Ovary (tissue), 9 donors: Measurements from ENCODE around the gene BHMT2. TPM values are rescaled to one million over a fixed set of nuclear protein-coding genes. Genes with fewer than 3 reads are reported as not detected.

Experiments
- DNase-seq, 5 donors: peaks; one replicate each; pipeline ENCODE4 v3.0.0-alpha.2; 2019 to 2020
- H3K27ac ChIP-seq, 2 donors: fragments of 200-600 bp; one replicate each; pipeline versions ENCODE4 v1.5.1 to v1.8.0; 2019 to 2022
- H3K27me3 ChIP-seq: fragments of 200-600 bp; one replicate; pipeline ENCODE4 v1.8.0; 2022
- H3K36me3 ChIP-seq: fragments of 200-600 bp; sonication (generic); one replicate; pipeline ENCODE4 v1.5.1; 2019
- H3K4me1 ChIP-seq: one replicate; pipeline ENCODE4 v1.8.1; 2013; ENCODE audit warnings: mild to moderate bottlenecking, moderate library complexity; ENCODE audit not compliant: insufficient read depth
- H3K4me3 ChIP-seq: fragments of 200-600 bp; sonication (generic); one replicate; pipeline ENCODE4 v1.5.1; 2017
- H3K9me3 ChIP-seq, 2 donors: fragments of 200-600 bp in 1 of 2; sonication (generic) in 1 of 2; one replicate each; pipeline versions ENCODE4 v1.5.1 to v1.8.1; 2013 to 2019; ENCODE audit warnings: mild to moderate bottlenecking in 1 of 2, moderate library complexity in 1 of 2
- EP300 ChIP-seq: sonication (generic); formaldehyde crosslinking; IDR thresholded peaks from one replicate; pipeline ENCODE4 v1.6.1; 2017; ENCODE audit warnings: antibody characterized with exemption
- POLR2A ChIP-seq: fragments of 450-650 bp; IDR thresholded peaks from one replicate; pipeline ENCODE4 v1.6.1; 2017; ENCODE audit warnings: antibody characterized with exemption, mild to moderate bottlenecking, moderate library complexity
- WGBS, 3 donors: extraction: QIAGEN DNeasy Blood & Tissue Kit in 1 of 3; methylation state at CpG; one replicate each; pipeline versions ENCODE4 v1.1.5 to v1.1.7; 2013 to 2017; 5-methylcytosine and 5-hydroxymethylcytosine counted together
- intact Hi-C, 4 donors: fragments of 100-400 bp; cut with DNase I; formaldehyde crosslinking; loops; one replicate each; pipeline versions ENCODE4 v1.11.0 to v1.15.1; 2022 to 2023
- polyA plus RNA-seq, 2 donors: library from polyadenylated mRNA; stranded (reverse); fragments of 200-250 nt in 1 of 2; fragments of 350-450 nt in 1 of 2; fragmentation: Illumina TruSeq in 1 of 2; extraction: RNeasy Lipid Tissue Mini Kit (QIAGEN cat#74804) in 1 of 2; gene quantifications; one replicate each; pipeline ENCODE4 v1.2.3, GENCODE V29; 2013 to 2014
- total RNA-seq, 7 donors: library from RNA; depleted of rRNA in 2 of 7; stranded (reverse); fragments of >200 nt in 2 of 7; fragmentation: NEBNext Ultra II Directional in 3 of 7; extraction: Animal tissue kit (Norgen Biotek cat#: 25700) in 3 of 7; gene quantifications; one replicate each; pipeline versions ENCODE4 v1.1.0 to v1.2.4, GENCODE V29; 2016 to 2023
- TF ChIP-seq, protein P1 (sequence below), 3 donors: fragments of 450-650 bp in 2 of 3; fragments of 200-600 bp in 1 of 3; IDR thresholded peaks; one replicate each; pipeline versions ENCODE4 v1.5.1 to v1.8.0; 2016 to 2022; ENCODE audit warnings: antibody characterized with exemption in 3 of 3, mild to moderate bottlenecking in 1 of 3
- donor health status: DM: no; HTN: no; CAD: no; lungs with moderate emphysema.
- donor health status: DM: no; HTN: no; CAD: no.
- donor health status: Bipolar disorder and iron deficiency.
- donor health status: DM: yes; HTN: yes; CAD: no.
- donor health status: DM: no; HTN: no; CAD: no.
- donor health status: DM: yes; HTN: yes; CAD: no.

BHMT2 gene
- total and polyA plus RNA-seq, 9 donors, result 3.7 to 18.4 (median 7.9) TPM

DNA sequence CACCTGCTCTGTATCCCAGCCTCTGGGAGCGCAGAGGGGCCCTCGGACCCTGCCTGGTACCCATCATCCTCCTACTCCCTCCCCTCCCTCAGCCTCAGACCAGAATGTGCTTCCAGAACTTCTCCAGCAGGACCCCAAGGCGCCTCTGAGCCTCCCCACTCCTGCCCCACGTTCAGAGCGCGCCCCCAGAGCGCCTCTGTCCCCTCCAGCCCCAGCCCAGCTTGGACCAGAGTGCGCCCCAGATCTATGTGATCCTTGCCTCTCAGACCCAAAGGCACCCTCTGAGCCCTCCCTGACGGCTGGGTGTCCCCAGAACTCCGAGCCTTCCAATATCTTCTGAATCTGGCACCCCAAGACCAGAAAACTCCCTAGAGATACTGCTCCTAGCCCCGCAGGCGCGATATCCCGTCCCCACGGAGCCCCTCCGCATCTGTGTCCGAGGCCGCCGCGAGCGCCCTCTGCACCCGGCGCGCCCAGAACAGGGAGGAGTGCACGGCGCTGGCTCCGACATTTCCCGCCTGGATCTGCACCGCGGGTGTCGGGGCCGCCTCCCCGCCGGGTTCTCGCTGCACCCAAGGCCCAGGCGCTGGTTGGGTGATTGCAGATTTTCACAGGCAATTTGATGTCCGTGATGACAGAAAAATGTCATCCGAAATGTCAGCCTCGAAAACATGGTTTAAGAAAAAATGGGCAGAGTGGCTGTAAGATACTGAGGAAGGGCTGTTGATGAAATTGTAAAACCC is 42.6 kb downstream of the BHMT2 start:
- no peaks in the 10 kb centered on the region for H3K4me1 ChIP-seq
- intact Hi-C loops, result no loop called here
- H3K27me3 ChIP-seq, result no peaks in the 10 kb centered on the region
- H3K4me3 ChIP-seq, result no peak overlapping the region
- no peaks in the 10 kb centered on the region for H3K9me3 ChIP-seq
- TF ChIP-seq POLR2A, result no peak
- TF ChIP-seq, protein P1, sequence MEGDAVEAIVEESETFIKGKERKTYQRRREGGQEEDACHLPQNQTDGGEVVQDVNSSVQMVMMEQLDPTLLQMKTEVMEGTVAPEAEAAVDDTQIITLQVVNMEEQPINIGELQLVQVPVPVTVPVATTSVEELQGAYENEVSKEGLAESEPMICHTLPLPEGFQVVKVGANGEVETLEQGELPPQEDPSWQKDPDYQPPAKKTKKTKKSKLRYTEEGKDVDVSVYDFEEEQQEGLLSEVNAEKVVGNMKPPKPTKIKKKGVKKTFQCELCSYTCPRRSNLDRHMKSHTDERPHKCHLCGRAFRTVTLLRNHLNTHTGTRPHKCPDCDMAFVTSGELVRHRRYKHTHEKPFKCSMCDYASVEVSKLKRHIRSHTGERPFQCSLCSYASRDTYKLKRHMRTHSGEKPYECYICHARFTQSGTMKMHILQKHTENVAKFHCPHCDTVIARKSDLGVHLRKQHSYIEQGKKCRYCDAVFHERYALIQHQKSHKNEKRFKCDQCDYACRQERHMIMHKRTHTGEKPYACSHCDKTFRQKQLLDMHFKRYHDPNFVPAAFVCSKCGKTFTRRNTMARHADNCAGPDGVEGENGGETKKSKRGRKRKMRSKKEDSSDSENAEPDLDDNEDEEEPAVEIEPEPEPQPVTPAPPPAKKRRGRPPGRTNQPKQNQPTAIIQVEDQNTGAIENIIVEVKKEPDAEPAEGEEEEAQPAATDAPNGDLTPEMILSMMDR (IDR thresholded peaks at IDR 0.05), result no peak
- no peak for TF ChIP-seq EP300
- H3K36me3 ChIP-seq, result no peaks in the 10 kb centered on the region
- DNase-seq, result no peak
- 11 to 15% (median 12%) methylated on average over 38 to 39 of the region's 39 CpGs for WGBS, 3 donors
- H3K27ac ChIP-seq, result no peak overlapping the region

DNA sequence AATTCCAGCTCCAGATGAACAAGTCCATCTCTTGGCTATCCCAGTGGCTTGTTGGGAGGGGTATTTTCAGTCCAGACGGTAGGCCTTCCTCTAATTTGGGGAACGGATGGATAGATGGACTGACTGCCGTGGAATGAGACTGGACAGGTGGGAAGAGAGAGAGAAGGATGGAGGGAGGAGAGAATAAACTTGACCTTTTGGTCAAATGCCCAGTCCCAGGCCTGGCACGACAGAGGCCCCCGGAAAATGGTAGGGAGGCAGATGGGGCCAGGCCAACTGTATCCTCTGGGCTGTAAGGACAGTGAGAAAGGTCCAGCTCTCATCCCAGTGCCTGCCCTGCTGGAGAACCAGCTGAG is 43.1 kb downstream of the BHMT2 start:
- H3K4me1 ChIP-seq, result no peaks in the 10 kb centered on the region
- no peak overlapping the region for H3K27ac ChIP-seq
- 84 to 88% (median 87%) methylated on average over 5 of the region's 5 CpGs for WGBS, 3 donors
- TF ChIP-seq, protein P1 (IDR thresholded peaks at IDR 0.05), result no peak
- TF ChIP-seq EP300, result no peak
- no peak for TF ChIP-seq POLR2A
- no peak overlapping the region for H3K4me3 ChIP-seq
- H3K36me3 ChIP-seq, result no peaks in the 10 kb centered on the region
- no peaks in the 10 kb centered on the region for H3K27me3 ChIP-seq
- no peak for DNase-seq
- intact Hi-C loops, result no loop called here
- H3K9me3 ChIP-seq, result no peaks in the 10 kb centered on the region

DNA sequence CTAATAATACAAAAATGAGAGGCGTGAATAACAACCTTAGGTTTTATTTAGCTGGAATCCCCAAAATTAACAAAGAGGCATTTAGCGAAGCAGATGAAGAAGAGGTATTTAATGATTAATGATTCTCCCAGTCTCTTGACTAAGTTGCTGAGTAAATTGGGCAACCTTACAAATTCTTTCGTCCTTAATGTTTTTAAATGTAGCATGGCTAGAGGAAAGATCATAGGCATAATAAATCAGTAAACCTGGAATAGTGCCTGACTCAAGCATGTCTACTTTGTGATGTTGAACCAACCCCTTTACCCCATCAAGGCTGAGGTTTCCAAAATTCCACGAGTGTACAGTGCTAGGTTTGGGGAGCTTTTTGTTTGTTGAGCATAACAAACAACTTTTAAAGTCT is 49.9 kb downstream of the BHMT2 start:
- WGBS, 3 donors, result 56 to 68% (median 57%) methylated on average over 4 of the region's 4 CpGs
- no peak overlapping the region for H3K4me3 ChIP-seq
- H3K27me3 ChIP-seq, result no peaks in the 10 kb centered on the region
- no peak overlapping the region for H3K27ac ChIP-seq
- H3K9me3 ChIP-seq, result no peaks in the 10 kb centered on the region
- no peaks in the 10 kb centered on the region for H3K36me3 ChIP-seq
- no peaks in the 10 kb centered on the region for H3K4me1 ChIP-seq
- TF ChIP-seq, protein P1 (IDR thresholded peaks at IDR 0.05), result no peak
- TF ChIP-seq POLR2A (no peak), EP300 (no peak)
- intact Hi-C loops, result no loop called here
- DNase-seq, result no peak

DNA sequence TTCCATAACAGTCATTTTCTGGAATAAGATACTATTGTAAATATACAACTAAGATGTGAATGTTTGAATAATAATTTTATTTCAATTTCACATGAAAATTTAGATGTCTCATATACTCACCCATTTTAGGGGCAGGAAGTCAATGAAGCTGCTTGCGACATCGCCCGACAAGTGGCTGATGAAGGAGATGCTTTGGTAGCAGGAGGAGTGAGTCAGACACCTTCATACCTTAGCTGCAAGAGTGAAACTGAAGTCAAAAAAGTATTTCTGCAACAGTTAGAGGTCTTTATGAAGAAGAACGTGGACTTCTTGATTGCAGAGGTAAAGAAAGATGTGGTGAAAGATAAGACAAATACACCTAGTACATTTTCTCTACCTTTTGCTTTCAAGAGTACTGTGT is 50.7 kb downstream of the BHMT2 start:
- Histone ChIP-seq H3K9me3 (no peaks in the 10 kb centered on the region), H3K4me1 (no peaks in the 10 kb centered on the region), H3K4me3 (no peak overlapping the region), H3K27me3 (no peaks in the 10 kb centered on the region), H3K36me3 (no peaks in the 10 kb centered on the region), H3K27ac (no peak overlapping the region)
- intact Hi-C loops, result no loop called here
- WGBS, 3 donors, result 91 to 96% (median 95%) methylated on average over 4 of the region's 4 CpGs
- TF ChIP-seq POLR2A, result no peak
- TF ChIP-seq EP300, result no peak
- TF ChIP-seq, protein P1 (IDR thresholded peaks at IDR 0.05), result no peak
- DNase-seq, result no peak
